Gastrocnemius medialis (tissue), 4 donors: ENCODE measurements around the gene LMX1A. TPM values are rescaled to one million over a fixed set of nuclear protein-coding genes. Genes with fewer than 3 reads are reported as not detected.

Source experiments
- ATAC-seq, 2 donors: fragments of 150-250 bp; one replicate each; pipeline ENCODE4 v1.9.1; 2016
- DNase-seq, 2 donors: peaks; one replicate each; pipeline ENCODE4 v3.0.0-alpha.2; 2019
- H3K27ac ChIP-seq, 4 donors: fragments of 200-600 bp; sonication (generic); 1 replicate in 1 of 4; 2 replicates in 3 of 4; pipeline ENCODE4 v1.5.1; 2016 to 2018; ENCODE audit warnings: mild to moderate bottlenecking in 2 of 4, moderate library complexity in 1 of 4
- H3K27me3 ChIP-seq, 3 donors: fragments of 200-600 bp; sonication (generic) in 2 of 3; 1 replicate in 1 of 3; 2 replicates in 2 of 3; pipeline versions ENCODE4 v1.5.1 to v1.6.0; 2016 to 2019; ENCODE audit warnings: mild to moderate bottlenecking in 1 of 3, moderate library complexity in 1 of 3
- H3K36me3 ChIP-seq, 2 donors: fragments of 200-600 bp; sonication (generic) in 1 of 2; one replicate each; pipeline ENCODE4 v1.5.1; 2017 to 2018
- H3K4me1 ChIP-seq, 2 donors: fragments of 200-600 bp; sonication (generic) in 1 of 2; one replicate each; pipeline ENCODE4 v1.5.1; 2016 to 2017; ENCODE audit warnings: mild to moderate bottlenecking in 2 of 2
- H3K4me3 ChIP-seq, 4 donors: fragments of 200-600 bp; sonication (generic) in 3 of 4; 1 replicate in 1 of 4; 2 replicates in 3 of 4; pipeline ENCODE4 v1.5.1; 2016 to 2019; ENCODE audit warnings: mild to moderate bottlenecking in 2 of 4
- H3K9me3 ChIP-seq, 3 donors: fragments of 200-600 bp; sonication (generic) in 2 of 3; 1 replicate in 1 of 3; 2 replicates in 2 of 3; pipeline ENCODE4 v1.5.1; 2016 to 2019
- CTCF ChIP-seq, 5 experiments: fragments of 450-650 bp in 3 of 5; fragments of 200-600 bp in 2 of 5; sonication (generic) in 2 of 5; IDR thresholded peaks in 4 of 5; conservative IDR thresholded peaks in 1 of 5; 1 replicate in 4 of 5; 2 replicates in 1 of 5; pipeline ENCODE4 v1.5.1; 2016 to 2019; ENCODE audit warnings: antibody characterized with exemption in 5 of 5, mild to moderate bottlenecking in 3 of 5, moderate library complexity in 3 of 5
- POLR2A ChIP-seq, 2 donors: fragments of 450-650 bp; IDR thresholded peaks; one replicate each; pipeline ENCODE4 v1.6.1; 2017; ENCODE audit warnings: antibody characterized with exemption in 2 of 2, mild to moderate bottlenecking in 2 of 2, moderate library complexity in 2 of 2
- in situ Hi-C, 4 donors: fragments of 200-750 bp; cut with MboI; loops; one replicate each; pipeline versions ENCODE4 v1.15.0 to v1.8.0; 2017; ENCODE audit warnings: low sequenced_read_pairs in 4 of 4
- intact Hi-C: fragments of 100-400 bp; cut with DNase I; formaldehyde crosslinking; loops from one replicate; pipeline ENCODE4 v1.15.1; 2023; ENCODE audit warnings: low total_unique reads
- total RNA-seq, 4 donors: library from RNA; depleted of rRNA; stranded (reverse); fragments of >200 nt; gene quantifications; one replicate each; pipeline versions ENCODE4 v1.1.0 to v1.2.3, GENCODE V29; 2016

LMX1A gene
- total RNA-seq, 4 donors from 2014 or later: 0.20 TPM; not detected in 3

DNA sequence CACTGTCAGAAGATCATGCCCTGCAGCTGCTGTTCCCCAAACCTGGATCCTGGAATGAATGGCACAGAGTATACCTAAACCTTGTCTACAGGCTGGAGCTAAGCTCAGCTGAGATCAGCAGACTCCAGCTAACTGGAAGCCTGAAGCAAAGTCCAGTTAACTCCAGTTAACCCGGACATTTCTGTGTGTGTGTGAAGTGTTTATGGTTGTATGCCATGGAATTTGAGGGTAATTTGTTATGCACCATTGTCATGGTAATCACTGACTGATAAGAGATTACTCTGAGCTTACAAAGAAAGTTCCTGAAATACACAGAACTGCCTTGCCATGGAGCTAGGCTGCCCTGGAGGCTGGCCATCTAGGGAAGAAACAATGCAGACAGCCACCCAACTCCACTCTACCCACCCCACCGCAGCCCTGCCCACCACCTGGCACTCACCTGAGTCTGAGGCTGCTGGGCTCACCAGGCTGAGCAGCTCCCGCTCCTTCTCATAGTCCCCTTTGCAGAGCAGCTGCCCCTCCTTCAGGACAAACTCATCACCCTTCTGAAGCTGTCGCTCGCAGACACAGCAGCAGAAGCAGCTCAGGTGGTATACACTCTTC lies 107.4 kb downstream of the LMX1A start:
- H3K9me3 ChIP-seq: no peaks in the 10 kb centered on the region
- ATAC-seq (no peak), DNase-seq (no peak)
- H3K36me3 ChIP-seq: no peaks in the 10 kb centered on the region
- no peak overlapping the region for H3K4me3 ChIP-seq
- H3K4me1 ChIP-seq: no peaks in the 10 kb centered on the region
- H3K27me3 ChIP-seq: no peaks in the 10 kb centered on the region
- H3K27ac ChIP-seq: no peak overlapping the region
- intact Hi-C loops: no loop called here
- TF ChIP-seq POLR2A (IDR thresholded peaks at IDR 0.05) (no peak), CTCF (IDR thresholded peaks at IDR 0.05 in 4 of 5, conservative IDR thresholded peaks at IDR 0.05 in 1 of 5) (no peak)
- in situ Hi-C loops: no loop called here

- H3K27ac ChIP-seq: no peak overlapping the region
- peaks cover 0 to under 1% (median 0%) of the 10 kb centered on the region in 3 donors for H3K27me3 ChIP-seq
- no peaks in the 10 kb centered on the region for H3K36me3 ChIP-seq
- ATAC-seq (no peak), DNase-seq (no peak)
- no peaks in the 10 kb centered on the region for H3K9me3 ChIP-seq
- intact Hi-C loops (no loop called here), in situ Hi-C loops (no loop called here)
- TF ChIP-seq CTCF (IDR thresholded peaks at IDR 0.05 in 4 of 5, conservative IDR thresholded peaks at IDR 0.05 in 1 of 5) (no peak), POLR2A (IDR thresholded peaks at IDR 0.05) (no peak)
- H3K4me3 ChIP-seq: no peak overlapping the region
- peaks cover 25 to 34% of the 10 kb centered on the region in 2 donors for H3K4me1 ChIP-seq
Measured at GRCh38 chr1:165241952-165242351, 114.6 kb downstream of the LMX1A start.

- no peak overlapping the region for H3K4me3 ChIP-seq
- no peaks in the 10 kb centered on the region for H3K9me3 ChIP-seq
- intact Hi-C loops (no loop called here), in situ Hi-C loops (no loop called here)
- TF ChIP-seq CTCF (IDR thresholded peaks at IDR 0.05 in 4 of 5, conservative IDR thresholded peaks at IDR 0.05 in 1 of 5) (no peak), POLR2A (IDR thresholded peaks at IDR 0.05) (no peak)
- no peak for DNase-seq
- no peak for ATAC-seq
- H3K4me1 ChIP-seq: peaks cover 25 to 34% of the 10 kb centered on the region in 2 donors
- no peak overlapping the region for H3K27ac ChIP-seq
- peaks cover 0 to 2% (median 0%) of the 10 kb centered on the region in 3 donors for H3K27me3 ChIP-seq
- no peaks in the 10 kb centered on the region for H3K36me3 ChIP-seq
Measured at GRCh38 chr1:165241321-165241720, 115.2 kb downstream of the LMX1A start.

- ATAC-seq (peak; percentile 88 to 92), DNase-seq (no peak)
- H3K27ac ChIP-seq: peak overlapping the region; percentile 65 to 81 (median 73)
- TF ChIP-seq POLR2A (IDR thresholded peaks at IDR 0.05) (no peak), CTCF (IDR thresholded peaks at IDR 0.05 in 4 of 5, conservative IDR thresholded peaks at IDR 0.05 in 1 of 5) (no peak)
- intact Hi-C loops: loop anchor here (1.0 kb wide), 1 partner anchor 121 kb away; no protein-coding TSS in a partner anchor
- peaks cover 0 to 7% (median 0%) of the 10 kb centered on the region in 3 donors for H3K27me3 ChIP-seq
- H3K36me3 ChIP-seq: no peaks in the 10 kb centered on the region
- in situ Hi-C loops: no loop called here
- no peaks in the 10 kb centered on the region for H3K9me3 ChIP-seq
- peaks cover 25 to 40% of the 10 kb centered on the region in 2 donors for H3K4me1 ChIP-seq
- no peak overlapping the region for H3K4me3 ChIP-seq
Measured at GRCh38 chr1:165240492-165240891, 116.0 kb downstream of the LMX1A start.
